HepG2 (cell line): ENCODE data around the gene SLC25A48. TPM values are rescaled to one million over a fixed set of nuclear protein-coding genes. Genes with fewer than 3 reads are reported as not detected.
A peak's percentile ranks its signal among the peaks of the same experiment; 100 is the strongest.

Experiments used
- DDIT3 ChIP-seq: sonication (generic); formaldehyde crosslinking; IDR thresholded peaks from 2 replicates; pipeline ENCODE4 v1.4.0; 2020; ENCODE audit warnings: mild to moderate bottlenecking, missing genetic modification reagents
- E2F2 ChIP-seq: sonication (generic); formaldehyde crosslinking; IDR thresholded peaks from 2 replicates; pipeline ENCODE4 v1.4.0; 2020; ENCODE audit warnings: missing genetic modification reagents, borderline replicate concordance
- FOXJ3 ChIP-seq: sonication (generic); formaldehyde crosslinking; IDR thresholded peaks from 2 replicates; pipeline ENCODE4 v1.4.0; 2020; ENCODE audit warnings: missing genetic modification reagents, mild to moderate bottlenecking, borderline replicate concordance
- HOXA5 ChIP-seq: sonication (generic); formaldehyde crosslinking; IDR thresholded peaks from 2 replicates; pipeline ENCODE4 v1.4.0; 2020; ENCODE audit warnings: missing genetic modification reagents
- IRX3 ChIP-seq: sonication (generic); formaldehyde crosslinking; IDR thresholded peaks from 2 replicates; pipeline ENCODE4 v1.8.1; 2023; ENCODE audit warnings: mild to moderate bottlenecking, low read depth, missing genetic modification reagents, borderline replicate concordance
- NCOA1 ChIP-seq: sonication (generic); formaldehyde crosslinking; IDR thresholded peaks from 2 replicates; pipeline ENCODE4 v1.9.0; 2021; ENCODE audit warnings: missing genetic modification reagents
- NFYB ChIP-seq: sonication (generic); formaldehyde crosslinking; IDR thresholded peaks from 2 replicates; pipeline ENCODE4 v1.4.0; 2020; ENCODE audit warnings: missing genetic modification reagents
- SP5 ChIP-seq: IDR thresholded peaks from 2 replicates; pipeline ENCODE4 v1.6.1; 2016; ENCODE audit warnings: low read depth, borderline replicate concordance
- ZBTB26 ChIP-seq: IDR thresholded peaks from 2 replicates; pipeline ENCODE4 v1.6.1; 2016; ENCODE audit warnings: missing compliant biosample characterization, missing genetic modification reagents, borderline replicate concordance
- ZFY ChIP-seq: sonication (generic); formaldehyde crosslinking; IDR thresholded peaks from 2 replicates; pipeline ENCODE4 v1.4.0; 2020; ENCODE audit warnings: missing genetic modification reagents
- ZNF12 ChIP-seq: sonication (generic); formaldehyde crosslinking; IDR thresholded peaks from 2 replicates; pipeline ENCODE4 v1.5.0; 2020; ENCODE audit warnings: missing genetic modification reagents
- ZNF296 ChIP-seq: sonication (generic); formaldehyde crosslinking; conservative IDR thresholded peaks from 2 replicates; pipeline ENCODE4 v1.5.0; 2020; ENCODE audit warnings: mild to moderate bottlenecking, missing genetic modification reagents
- ZNF530 ChIP-seq: sonication (generic); formaldehyde crosslinking; IDR thresholded peaks from 2 replicates; pipeline ENCODE4 v1.5.0; 2020; ENCODE audit warnings: low read depth, mild to moderate bottlenecking, missing genetic modification reagents
- ZNF556 ChIP-seq: sonication (generic); formaldehyde crosslinking; IDR thresholded peaks from 2 replicates; pipeline ENCODE4 v1.4.0; 2020; ENCODE audit warnings: mild to moderate bottlenecking, missing genetic modification reagents, borderline replicate concordance
- ZNF883 ChIP-seq: sonication (generic); formaldehyde crosslinking; IDR thresholded peaks from 2 replicates; pipeline ENCODE4 v1.5.1; 2020; ENCODE audit warnings: mild to moderate bottlenecking, missing genetic modification reagents; ENCODE audit errors: not compliant biosample characterization
- ZSCAN20 ChIP-seq: sonication (generic); formaldehyde crosslinking; IDR thresholded peaks from 2 replicates; pipeline ENCODE4 v1.4.0; 2020; ENCODE audit warnings: missing genetic modification reagents, mild to moderate bottlenecking, borderline replicate concordance
- polyA plus RNA-seq, 8 experiments: library from polyadenylated mRNA; depleted of rRNA in 3 of 8; stranded (reverse) in 7 of 8; unstranded in 1 of 8; fragments of >200 nt; fragmentation: Illumina TruSeq in 4 of 8; extraction: Trizol in 4 of 8; gene quantifications; 2 replicates each; pipeline versions ENCODE4 v1.2.1 to v1.2.3, GENCODE V29; 2011 to 2016; ENCODE audit warnings: low read depth in 4 of 8, missing spikeins in 1 of 8, mixed read lengths in 1 of 8; ENCODE audit not compliant: insufficient read depth in 1 of 8
- total RNA-seq, 5 experiments: library from RNA; depleted of rRNA; stranded (reverse); fragments of >200 nt; fragmentation: Illumina TruSeq; extraction: Trizol; gene quantifications; 2 replicates each; pipeline ENCODE4 v1.2.3, GENCODE V29; 2016; ENCODE audit warnings: low read depth in 1 of 5
- TF ChIP-seq, protein P1 (sequence below): sonication (generic); formaldehyde crosslinking; IDR thresholded peaks from 2 replicates; pipeline ENCODE4 v1.4.0; 2020; ENCODE audit warnings: mild to moderate bottlenecking, missing genetic modification reagents
- TF ChIP-seq, protein P2 (sequence below): sonication (generic); formaldehyde crosslinking; conservative IDR thresholded peaks from 2 replicates; pipeline ENCODE4 v1.4.0; 2020; ENCODE audit warnings: missing genetic modification reagents
- TF ChIP-seq, protein P3 (sequence below): sonication (generic); formaldehyde crosslinking; IDR thresholded peaks from 2 replicates; pipeline ENCODE4 v1.4.0; 2020; ENCODE audit warnings: missing genetic modification reagents, mild to moderate bottlenecking, borderline replicate concordance

SLC25A48 gene
- total and polyA plus RNA-seq, 2 of the 13 experiments (the other 11 are each of a cell fraction or from before 2014, with no cell fraction given) = 0.17 to 4.5 TPM

GRCh38 chr5:135930029-135930948 is 95.8 kb downstream of the SLC25A48 start (continued):
- TF ChIP-seq, protein P1, sequence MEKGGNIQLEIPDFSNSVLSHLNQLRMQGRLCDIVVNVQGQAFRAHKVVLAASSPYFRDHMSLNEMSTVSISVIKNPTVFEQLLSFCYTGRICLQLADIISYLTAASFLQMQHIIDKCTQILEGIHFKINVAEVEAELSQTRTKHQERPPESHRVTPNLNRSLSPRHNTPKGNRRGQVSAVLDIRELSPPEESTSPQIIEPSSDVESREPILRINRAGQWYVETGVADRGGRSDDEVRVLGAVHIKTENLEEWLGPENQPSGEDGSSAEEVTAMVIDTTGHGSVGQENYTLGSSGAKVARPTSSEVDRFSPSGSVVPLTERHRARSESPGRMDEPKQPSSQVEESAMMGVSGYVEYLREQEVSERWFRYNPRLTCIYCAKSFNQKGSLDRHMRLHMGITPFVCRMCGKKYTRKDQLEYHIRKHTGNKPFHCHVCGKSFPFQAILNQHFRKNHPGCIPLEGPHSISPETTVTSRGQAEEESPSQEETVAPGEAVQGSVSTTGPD (CRISPR knock-in tag) = no peak
- TF ChIP-seq NFYB (CRISPR knock-in tag) (no peak), SP5 (peak; percentile 41; the same call in 1 of the 2 replicates), NCOA1 (CRISPR knock-in tag) (no peak), ZNF556 (CRISPR knock-in tag) (peak; percentile 29; the same call in 1 of the 2 replicates), ZBTB26 (CRISPR knock-in tag) (no peak), ZSCAN20 (CRISPR knock-in tag) (no peak), ZNF296 (no peak), DDIT3 (CRISPR knock-in tag) (no peak), IRX3 (CRISPR knock-in tag) (no peak), ZNF883 (CRISPR knock-in tag) (peak; percentile 59), HOXA5 (CRISPR knock-in tag) (peak; percentile 61; the same call in 1 of the 2 replicates), FOXJ3 (CRISPR knock-in tag) (no peak), E2F2 (CRISPR knock-in tag) (no peak), ZNF530 (no peak), ZFY (peak; percentile 87), ZNF12 (CRISPR knock-in tag) (no peak)
- TF ChIP-seq, protein P2, sequence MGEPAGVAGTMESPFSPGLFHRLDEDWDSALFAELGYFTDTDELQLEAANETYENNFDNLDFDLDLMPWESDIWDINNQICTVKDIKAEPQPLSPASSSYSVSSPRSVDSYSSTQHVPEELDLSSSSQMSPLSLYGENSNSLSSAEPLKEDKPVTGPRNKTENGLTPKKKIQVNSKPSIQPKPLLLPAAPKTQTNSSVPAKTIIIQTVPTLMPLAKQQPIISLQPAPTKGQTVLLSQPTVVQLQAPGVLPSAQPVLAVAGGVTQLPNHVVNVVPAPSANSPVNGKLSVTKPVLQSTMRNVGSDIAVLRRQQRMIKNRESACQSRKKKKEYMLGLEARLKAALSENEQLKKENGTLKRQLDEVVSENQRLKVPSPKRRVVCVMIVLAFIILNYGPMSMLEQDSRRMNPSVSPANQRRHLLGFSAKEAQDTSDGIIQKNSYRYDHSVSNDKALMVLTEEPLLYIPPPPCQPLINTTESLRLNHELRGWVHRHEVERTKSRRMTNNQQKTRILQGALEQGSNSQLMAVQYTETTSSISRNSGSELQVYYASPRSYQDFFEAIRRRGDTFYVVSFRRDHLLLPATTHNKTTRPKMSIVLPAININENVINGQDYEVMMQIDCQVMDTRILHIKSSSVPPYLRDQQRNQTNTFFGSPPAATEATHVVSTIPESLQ = no peak
- TF ChIP-seq, protein P3, sequence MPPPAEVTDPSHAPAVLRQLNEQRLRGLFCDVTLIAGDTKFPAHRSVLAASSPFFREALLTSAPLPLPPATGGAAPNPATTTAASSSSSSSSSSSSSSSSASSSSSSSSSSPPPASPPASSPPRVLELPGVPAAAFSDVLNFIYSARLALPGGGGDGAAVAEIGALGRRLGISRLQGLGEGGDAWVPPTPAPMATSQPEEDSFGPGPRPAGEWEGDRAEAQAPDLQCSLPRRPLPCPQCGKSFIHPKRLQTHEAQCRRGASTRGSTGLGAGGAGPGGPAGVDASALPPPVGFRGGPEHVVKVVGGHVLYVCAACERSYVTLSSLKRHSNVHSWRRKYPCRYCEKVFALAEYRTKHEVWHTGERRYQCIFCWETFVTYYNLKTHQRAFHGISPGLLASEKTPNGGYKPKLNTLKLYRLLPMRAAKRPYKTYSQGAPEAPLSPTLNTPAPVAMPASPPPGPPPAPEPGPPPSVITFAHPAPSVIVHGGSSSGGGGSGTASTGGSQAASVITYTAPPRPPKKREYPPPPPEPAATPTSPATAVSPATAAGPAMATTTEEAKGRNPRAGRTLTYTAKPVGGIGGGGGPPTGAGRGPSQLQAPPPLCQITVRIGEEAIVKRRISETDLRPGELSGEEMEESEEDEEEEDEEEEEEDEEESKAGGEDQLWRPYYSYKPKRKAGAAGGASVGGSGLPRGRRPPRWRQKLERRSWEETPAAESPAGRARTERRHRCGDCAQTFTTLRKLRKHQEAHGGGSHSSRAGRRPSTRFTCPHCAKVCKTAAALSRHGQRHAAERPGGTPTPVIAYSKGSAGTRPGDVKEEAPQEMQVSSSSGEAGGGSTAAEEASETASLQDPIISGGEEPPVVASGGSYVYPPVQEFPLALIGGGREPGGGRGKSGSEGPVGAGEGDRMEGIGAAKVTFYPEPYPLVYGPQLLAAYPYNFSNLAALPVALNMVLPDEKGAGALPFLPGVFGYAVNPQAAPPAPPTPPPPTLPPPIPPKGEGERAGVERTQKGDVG (CRISPR knock-in tag) = no peak
